ENCODE data around the gene SLC22A17.

SLC22A17 gene

GRCh38 chr14:23352506-23353432 lies at the start of gene SLC22A17:
Gene SLC22A17, minus strand, starts transcription at chr14:23352887.
- no peak for TF ChIP-seq GATA2 (IDR thresholded peaks at IDR 0.05; ENCODE audit: low read depth, low read length)
- no peak for TF ChIP-seq GATA3 (IDR thresholded peaks at IDR 0.05; ENCODE audit: low read depth, low read length)

GRCh38 chr14:23401291-23401690 lies 48.6 kb upstream of the SLC22A17 start:
- TF ChIP-seq GATA2 (IDR thresholded peaks at IDR 0.05; ENCODE audit: low read depth, low read length) (no peak), GATA3 (IDR thresholded peaks at IDR 0.05; ENCODE audit: low read depth, low read length) (no peak)

GRCh38 chr14:23399591-23399990 lies 46.9 kb upstream of the SLC22A17 start:
- no peak for TF ChIP-seq GATA3 (IDR thresholded peaks at IDR 0.05; ENCODE audit: low read depth, low read length)
- no peak for TF ChIP-seq GATA2 (IDR thresholded peaks at IDR 0.05; ENCODE audit: low read depth, low read length)

DNA sequence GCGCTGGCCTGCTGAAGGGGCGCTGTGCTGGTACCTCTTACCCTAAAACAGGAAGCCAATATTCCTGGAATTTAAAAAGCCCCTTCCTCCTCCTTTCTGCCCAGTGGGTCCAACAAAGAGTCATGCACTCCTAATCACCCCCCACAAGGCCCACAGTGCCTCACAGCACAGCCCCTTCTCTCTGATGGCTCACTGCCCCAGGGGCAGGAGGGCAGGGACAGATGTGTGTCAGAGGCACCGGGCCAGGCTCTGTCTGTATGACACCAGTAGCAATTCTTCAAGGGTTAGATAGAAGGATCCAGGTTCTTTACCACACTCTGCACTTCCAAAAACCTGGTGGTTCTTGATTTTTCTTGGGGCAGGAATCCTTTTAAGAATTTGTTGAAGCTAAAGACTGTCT lies 46.4 kb upstream of the SLC22A17 start:
- TF ChIP-seq GATA3 (IDR thresholded peaks at IDR 0.05; ENCODE audit: low read depth, low read length): no peak
- no peak for TF ChIP-seq GATA2 (IDR thresholded peaks at IDR 0.05; ENCODE audit: low read depth, low read length)

DNA sequence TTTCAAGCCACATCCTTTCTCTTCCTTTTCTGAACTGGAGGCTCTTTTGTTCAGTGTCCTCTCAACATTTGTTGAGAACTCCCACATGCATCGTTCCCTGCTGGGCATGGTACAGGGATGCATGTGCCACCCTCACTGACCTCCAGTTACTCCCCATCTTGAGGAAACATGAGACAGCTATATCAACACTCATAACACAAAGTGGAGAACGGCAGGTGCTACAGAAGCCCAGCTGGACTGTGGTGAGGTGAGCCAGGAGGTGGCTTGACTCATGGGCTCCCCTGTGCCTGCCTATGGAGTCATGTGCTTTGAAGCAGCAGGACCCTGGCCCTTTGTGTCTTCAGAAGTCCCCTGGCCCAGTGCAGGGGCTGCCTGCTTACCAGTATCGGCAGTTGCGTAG lies 45.7 kb upstream of the SLC22A17 start:
- TF ChIP-seq GATA2 (IDR thresholded peaks at IDR 0.05; ENCODE audit: low read depth, low read length) (no peak), GATA3 (IDR thresholded peaks at IDR 0.05; ENCODE audit: low read depth, low read length) (no peak)

DNA sequence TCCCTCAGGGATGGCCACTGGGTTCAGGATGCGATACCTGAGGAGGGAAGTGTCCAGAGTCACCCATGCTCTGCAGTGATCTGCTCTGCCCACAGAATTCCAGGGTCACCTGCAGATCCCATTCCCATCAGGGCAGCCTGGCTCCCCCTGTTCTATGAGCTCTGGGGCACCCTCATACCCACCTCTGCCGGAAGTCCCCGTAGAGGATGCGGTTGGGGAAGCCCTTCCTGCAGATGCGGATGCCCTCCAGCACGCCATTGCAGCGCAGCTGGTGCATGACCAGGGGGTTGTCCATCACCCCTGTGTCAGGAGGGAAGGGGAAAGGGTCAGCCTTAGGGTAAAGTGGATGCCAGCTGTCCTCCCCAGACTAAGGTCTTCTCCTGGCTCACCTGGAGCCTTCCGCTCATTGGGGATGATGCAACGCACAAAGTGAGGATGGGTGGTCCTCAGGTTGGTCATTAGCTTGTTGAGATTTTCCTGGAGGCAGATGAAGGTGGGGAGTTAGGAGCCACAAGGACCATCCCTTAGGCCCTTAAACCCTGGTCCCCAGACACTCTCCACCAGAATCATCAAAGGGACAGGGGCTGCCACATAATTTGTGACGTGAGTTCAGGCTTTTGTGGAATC lies 44.2 kb upstream of the SLC22A17 start:
- no peak for TF ChIP-seq GATA2 (IDR thresholded peaks at IDR 0.05; ENCODE audit: low read depth, low read length)
- no peak for TF ChIP-seq GATA3 (IDR thresholded peaks at IDR 0.05; ENCODE audit: low read depth, low read length)

GRCh38 chr14:23396126-23396525 lies 43.4 kb upstream of the SLC22A17 start:
- TF ChIP-seq GATA3 (IDR thresholded peaks at IDR 0.05; ENCODE audit: low read depth, low read length): no peak
- no peak for TF ChIP-seq GATA2 (IDR thresholded peaks at IDR 0.05; ENCODE audit: low read depth, low read length)

GRCh38 chr14:23392613-23393012 lies 39.9 kb upstream of the SLC22A17 start:
- TF ChIP-seq GATA3 (IDR thresholded peaks at IDR 0.05; ENCODE audit: low read depth, low read length) (no peak), GATA2 (IDR thresholded peaks at IDR 0.05; ENCODE audit: low read depth, low read length) (no peak)

DNA sequence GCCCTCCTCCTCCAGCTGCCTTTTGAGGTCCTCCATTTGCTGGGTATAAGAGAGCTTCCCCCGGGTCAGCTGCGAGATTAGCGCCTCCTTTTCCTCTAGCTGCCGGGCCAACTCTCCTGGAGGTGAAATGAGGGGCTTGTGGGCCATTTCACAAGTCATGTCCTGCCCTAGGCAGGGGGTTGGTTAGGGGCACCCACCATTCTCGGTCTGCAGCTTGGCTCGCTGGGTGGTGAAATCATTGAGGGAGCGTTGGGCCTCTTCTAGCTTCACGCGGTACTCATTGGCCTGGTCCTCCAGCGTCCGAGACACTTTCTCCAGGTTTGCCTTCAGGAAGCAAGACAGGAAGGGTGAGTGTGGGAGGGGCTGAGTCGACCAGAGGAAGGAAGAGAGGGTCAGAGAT lies 36.7 kb upstream of the SLC22A17 start:
- TF ChIP-seq GATA3 (IDR thresholded peaks at IDR 0.05; ENCODE audit: low read depth, low read length) (no peak), GATA2 (IDR thresholded peaks at IDR 0.05; ENCODE audit: low read depth, low read length) (no peak)

GRCh38 chr14:23388996-23389395 lies 36.3 kb upstream of the SLC22A17 start:
- no peak for TF ChIP-seq GATA2 (IDR thresholded peaks at IDR 0.05; ENCODE audit: low read depth, low read length)
- no peak for TF ChIP-seq GATA3 (IDR thresholded peaks at IDR 0.05; ENCODE audit: low read depth, low read length)

DNA sequence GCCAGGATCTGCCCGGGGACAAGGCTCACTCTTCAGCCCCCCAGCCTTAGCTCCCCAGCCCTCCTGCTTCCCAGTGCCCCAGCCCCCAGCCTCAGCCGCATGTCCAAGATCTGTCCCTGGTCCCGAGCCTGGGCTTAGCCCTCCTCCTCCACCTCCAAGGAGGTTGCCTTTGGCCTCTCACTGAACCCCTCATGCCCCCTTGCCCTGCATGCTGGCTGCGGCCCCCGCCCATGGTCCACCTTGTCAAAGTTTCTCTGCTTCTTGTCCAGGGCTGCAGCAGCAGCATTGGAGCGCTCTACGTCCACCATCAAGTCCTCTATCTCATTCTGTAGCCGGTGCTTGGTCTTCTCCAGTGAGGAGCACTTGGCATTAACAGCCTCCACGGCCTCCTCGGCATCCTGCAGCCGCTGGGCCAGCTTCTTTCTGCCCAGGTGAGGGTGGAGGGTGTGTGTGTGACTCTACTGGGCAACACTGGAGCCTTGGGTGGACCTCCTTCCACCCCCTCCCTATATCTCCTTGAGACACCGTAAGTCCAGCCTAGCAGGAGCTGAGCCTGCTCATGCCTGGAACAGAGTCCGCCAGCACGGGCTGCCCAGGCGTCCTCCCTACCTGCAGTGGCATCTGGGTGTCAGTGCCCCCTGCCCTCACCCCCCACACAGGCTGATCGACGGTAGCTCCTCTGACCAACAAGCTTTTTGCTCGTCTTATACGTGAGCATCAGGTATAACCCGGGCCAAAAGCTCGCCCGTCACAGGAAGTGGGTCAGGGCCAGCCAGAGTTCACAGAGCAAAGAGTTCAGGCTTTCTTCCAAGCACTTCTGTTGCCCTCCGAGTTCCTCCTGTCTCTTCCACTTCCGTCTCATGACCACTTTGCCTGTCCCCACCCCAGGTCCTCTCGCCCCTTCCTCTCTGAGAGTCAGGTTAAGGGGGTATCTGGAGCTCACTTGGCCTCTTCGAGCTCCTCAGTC lies 35.5 kb upstream of the SLC22A17 start:
- TF ChIP-seq GATA3 (IDR thresholded peaks at IDR 0.05; ENCODE audit: low read depth, low read length) (no peak), GATA2 (IDR thresholded peaks at IDR 0.05; ENCODE audit: low read depth, low read length) (no peak)

DNA sequence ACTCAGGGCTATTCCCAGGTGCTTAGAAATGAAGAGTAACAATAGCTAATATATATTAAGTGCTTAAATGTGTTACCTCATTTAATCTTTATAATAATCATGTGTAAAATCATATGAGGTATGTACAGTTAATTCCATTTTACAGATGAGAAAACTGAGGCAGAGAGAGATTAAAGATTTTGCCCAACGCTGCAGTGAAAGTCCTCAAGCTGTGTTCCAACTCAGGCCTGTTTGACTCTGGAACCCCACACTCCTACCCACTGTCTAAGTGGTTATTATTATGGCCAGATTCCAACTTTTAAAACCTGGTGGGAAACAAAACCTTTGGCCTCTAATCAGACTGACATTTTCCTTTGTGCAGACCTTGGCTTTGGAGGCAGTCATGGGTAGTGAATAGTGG lies 34.3 kb upstream of the SLC22A17 start:
- TF ChIP-seq GATA3 (IDR thresholded peaks at IDR 0.05; ENCODE audit: low read depth, low read length): no peak
- TF ChIP-seq GATA2 (IDR thresholded peaks at IDR 0.05; ENCODE audit: low read depth, low read length): no peak

DNA sequence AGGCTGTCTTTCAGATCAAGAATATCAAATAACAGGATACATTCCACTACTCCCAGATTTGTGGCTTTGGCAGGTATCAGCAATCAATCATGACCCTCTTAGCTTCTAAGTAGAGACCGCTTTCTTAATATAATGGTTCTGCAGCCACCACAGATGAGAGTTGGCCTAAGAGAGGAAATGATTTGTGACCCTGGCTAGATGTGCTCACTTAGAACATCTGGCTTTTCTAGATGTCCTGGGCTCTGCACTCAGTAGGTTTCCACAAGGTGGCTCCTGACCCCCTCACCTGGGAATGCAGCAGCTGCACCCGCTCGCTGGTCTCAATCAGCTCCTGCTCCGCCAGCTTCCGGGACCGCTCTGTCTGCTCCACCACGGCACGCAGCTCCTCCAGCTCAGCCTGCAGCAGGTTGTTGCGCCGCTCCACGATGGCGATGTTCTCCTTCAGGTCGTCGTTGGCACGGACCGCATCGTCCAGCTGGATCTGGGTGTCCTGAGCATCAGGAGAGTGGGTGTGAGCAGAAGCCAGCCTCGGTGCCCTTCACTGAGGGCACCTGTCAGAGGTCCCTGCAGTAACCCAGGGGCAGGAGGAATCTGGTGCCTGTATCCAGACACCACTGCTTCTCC lies 33.1 kb upstream of the SLC22A17 start:
- TF ChIP-seq GATA3 (IDR thresholded peaks at IDR 0.05; ENCODE audit: low read depth, low read length) (no peak), GATA2 (IDR thresholded peaks at IDR 0.05; ENCODE audit: low read depth, low read length) (no peak)

Measured in SH-SY5Y (cell line).